H1 (cell line): ENCODE measurements around the gene RAB36. TPM values are rescaled to one million over a fixed set of nuclear protein-coding genes. Genes with fewer than 3 reads are reported as not detected.
"Not testable (repeated sequence)": the region's sequence is repeated elsewhere in the genome, so short reads cannot be mapped to it uniquely, and the experiment has no call there.

Experiments used
- CTCF ChIA-PET: fragments of 300-600 bp; sonication (Branson Sonifier 250); formaldehyde crosslinking; loops from one replicate; lab custom pipeline; 2021; ENCODE audit not compliant: partially characterized antibody; lab: Charles Lee
- POLR2A ChIA-PET: fragments of 300-600 bp; sonication (Branson Sonifier 250); formaldehyde crosslinking; loops from one replicate; lab custom pipeline; 2021; ENCODE audit warnings: inconsistent platforms; ENCODE audit not compliant: partially characterized antibody; lab: Charles Lee
- DNase-seq, 2 experiments: peaks; one replicate each; pipeline versions ENCODE4 v3.0.0 to v3.0.0-alpha.2; 2010 to 2022; ENCODE audit warnings: low spot score in 2 of 2, low read depth in 1 of 2, mixed read lengths in 1 of 2
- FAIRE-seq: peaks from 2 replicates; lab custom pipeline; 2011; peaks lifted over from hg19 to GRCh38; lab: Jason Lieb, UNC
- H2AFZ ChIP-seq: 2 replicates; pipeline ENCODE4 v1.8.1; 2012; ENCODE audit warnings: low read length, inconsistent platforms
- H2AK5ac ChIP-seq: 2 replicates; pipeline ENCODE4 v1.6.1; 2013; ENCODE audit warnings: low read depth, low read length
- H2BK120ac ChIP-seq: replicated peaks from 2 replicates; pipeline ENCODE3; 2013; ENCODE audit warnings: low read depth, low read length, inconsistent platforms
- H2BK12ac ChIP-seq: 2 replicates; pipeline ENCODE4 v1.6.1; 2013; ENCODE audit warnings: low read depth, low read length
- H2BK15ac ChIP-seq: 2 replicates; pipeline ENCODE4 v1.6.1; 2013; ENCODE audit warnings: low read length
- H2BK20ac ChIP-seq: 2 replicates; pipeline ENCODE4 v1.6.1; 2013; ENCODE audit warnings: low read length
- H2BK5ac ChIP-seq: 2 replicates; pipeline ENCODE4 v1.6.1; 2013; ENCODE audit warnings: low read depth, low read length
- H3K14ac ChIP-seq: 2 replicates; pipeline ENCODE4 v1.6.1; 2013; ENCODE audit warnings: inconsistent platforms; ENCODE audit not compliant: insufficient read length
- H3K18ac ChIP-seq: 2 replicates; pipeline ENCODE4 v1.6.1; 2013; ENCODE audit warnings: low read length; ENCODE audit errors: extremely low read depth
- H3K23ac ChIP-seq: 2 replicates; pipeline ENCODE4 v1.6.1; 2013; ENCODE audit warnings: inconsistent platforms; ENCODE audit not compliant: insufficient read length
- H3K23me2 ChIP-seq: 2 replicates; pipeline ENCODE4 v1.6.1; 2013; ENCODE audit warnings: low read depth, low read length
- H3K27ac ChIP-seq: 2 replicates; pipeline ENCODE4 v1.6.1; 2011; ENCODE audit warnings: low read depth, low read length, inconsistent platforms
- H3K27me3 ChIP-seq, 4 experiments: replicated peaks in 1 of 4; 1 replicate in 1 of 4; 2 replicates in 3 of 4; pipeline versions ENCODE4 v1.6.1 to v1.8.1; 2011 to 2013; ENCODE audit warnings: low read length in 3 of 4, mild to moderate bottlenecking in 3 of 4, inconsistent platforms in 2 of 4, mixed read lengths in 2 of 4, moderate library complexity in 1 of 4; ENCODE audit not compliant: control insufficient read depth in 3 of 4, insufficient read depth in 3 of 4; ENCODE audit errors: extremely low read depth in 1 of 4
- H3K36me3 ChIP-seq, 4 experiments: 2 replicates each; pipeline versions ENCODE4 v1.6.1 to v1.8.1; 2011 to 2013; ENCODE audit warnings: mild to moderate bottlenecking in 4 of 4, low read length in 3 of 4, moderate library complexity in 2 of 4, control low read depth in 1 of 4, inconsistent platforms in 1 of 4; ENCODE audit not compliant: insufficient read depth in 4 of 4, control insufficient read depth in 2 of 4
- H3K4ac ChIP-seq: replicated peaks from 2 replicates; pipeline ENCODE3; 2013; ENCODE audit warnings: low read length, low read depth, mixed read lengths, inconsistent platforms; ENCODE audit not compliant: insufficient read length
- H3K4me1 ChIP-seq, 4 experiments: replicated peaks in 1 of 4; 1 replicate in 1 of 4; 2 replicates in 3 of 4; pipeline versions ENCODE4 v1.6.1 to v1.8.1; 2011 to 2013; ENCODE audit warnings: low read length in 3 of 4, inconsistent platforms in 2 of 4, mixed read lengths in 1 of 4; ENCODE audit not compliant: insufficient read depth in 4 of 4, control insufficient read depth in 3 of 4
- H3K4me2 ChIP-seq, 2 experiments: 2 replicates each; pipeline versions ENCODE4 v1.6.1 to v1.8.1; 2011 to 2013; ENCODE audit warnings: low read depth in 2 of 2, low read length in 2 of 2, control low read depth in 1 of 2, inconsistent platforms in 1 of 2, mild to moderate bottlenecking in 1 of 2; ENCODE audit not compliant: insufficient read depth in 1 of 2
- H3K4me3 ChIP-seq, 4 experiments: fragments of 200-600, 300-600 bp in 1 of 4; sonication (generic), shearing (Covaris generic), sonication (Bioruptor Twin) in 1 of 4; 2 replicates each; pipeline versions ENCODE4 v1.5.1 to v1.8.1; 2011 to 2016; ENCODE audit warnings: low read length in 4 of 4, low read depth in 3 of 4, control low read depth in 2 of 4, inconsistent platforms in 2 of 4, mild to moderate bottlenecking in 2 of 4, mixed read lengths in 1 of 4, moderate library complexity in 1 of 4; ENCODE audit not compliant: insufficient read depth in 2 of 4; ENCODE audit errors: extremely low read depth in 1 of 4
- H3K56ac ChIP-seq: replicated peaks from 2 replicates; pipeline ENCODE3; 2013; ENCODE audit warnings: low read depth, mild to moderate bottlenecking, mixed read lengths, low read length, inconsistent platforms; ENCODE audit not compliant: insufficient read length
- H3K79me1 ChIP-seq: 2 replicates; pipeline ENCODE4 v1.6.1; 2013; ENCODE audit warnings: low read depth, low read length, control low read depth
- H3K79me2 ChIP-seq, 2 experiments: 2 replicates each; pipeline versions ENCODE4 v1.6.1 to v1.8.1; 2012 to 2013; ENCODE audit warnings: low read length in 2 of 2, mild to moderate bottlenecking in 2 of 2, inconsistent platforms in 1 of 2; ENCODE audit not compliant: insufficient read depth in 2 of 2, control insufficient read depth in 1 of 2
- H3K9ac ChIP-seq, 4 experiments: replicated peaks in 1 of 4; 1 replicate in 1 of 4; 2 replicates in 3 of 4; pipeline versions ENCODE4 v1.6.1 to v1.8.1; 2011 to 2013; ENCODE audit warnings: low read depth in 3 of 4, low read length in 3 of 4, control low read depth in 2 of 4, mild to moderate bottlenecking in 2 of 4, moderate library complexity in 2 of 4, inconsistent platforms in 1 of 4; ENCODE audit errors: extremely low read depth in 1 of 4
- H3K9me3 ChIP-seq, 2 experiments: 2 replicates each; pipeline versions ENCODE4 v1.6.1 to v1.8.1; 2012 to 2013; ENCODE audit warnings: mild to moderate bottlenecking in 2 of 2, moderate library complexity in 2 of 2, control low read depth in 1 of 2, inconsistent platforms in 1 of 2, low read depth in 1 of 2, low read length in 1 of 2, mixed read lengths in 1 of 2; ENCODE audit not compliant: insufficient read depth in 2 of 2
- H4K20me1 ChIP-seq, 2 experiments: replicated peaks in 1 of 2; 2 replicates each; pipeline versions ENCODE3 to v1.8.1; 2011 to 2013; ENCODE audit warnings: inconsistent platforms in 2 of 2, low read length in 2 of 2, mild to moderate bottlenecking in 1 of 2; ENCODE audit not compliant: insufficient read depth in 2 of 2, control insufficient read depth in 1 of 2
- H4K5ac ChIP-seq: 2 replicates; pipeline ENCODE4 v1.6.1; 2013; ENCODE audit warnings: low read length, low read depth, mixed read lengths, inconsistent platforms; ENCODE audit not compliant: insufficient read length
- H4K8ac ChIP-seq: 2 replicates; pipeline ENCODE4 v1.8.0; 2013; ENCODE audit warnings: mild to moderate bottlenecking, moderate library complexity, low read length, inconsistent platforms; ENCODE audit not compliant: insufficient read depth; ENCODE audit errors: extremely low read depth
- H4K91ac ChIP-seq: replicated peaks from 2 replicates; pipeline ENCODE3; 2013; ENCODE audit warnings: low read length, mixed read lengths, inconsistent platforms; ENCODE audit not compliant: insufficient read length
- CBX8 ChIP-seq: fragments of 300-800, 300-1000 bp; sonication (generic); IDR thresholded peaks from 2 replicates; pipeline ENCODE4 v1.7.1; 2016; ENCODE audit warnings: low read depth, low read length, borderline replicate concordance
- CHD2 ChIP-seq: IDR thresholded peaks from 2 replicates; pipeline ENCODE4 v1.6.1; 2012; ENCODE audit warnings: low read length, improper control_type of control experiment
- SUZ12 ChIP-seq: fragments of 200-600 bp; sonication (generic); IDR thresholded peaks from 2 replicates; pipeline ENCODE4 v1.6.1; 2012; ENCODE audit warnings: mild to moderate bottlenecking, inconsistent platforms, low read length, moderate library complexity, mixed read lengths
- WGBS, 2 experiments: shearing (Covaris generic) in 1 of 2; methylation state at CpG; one replicate each; pipeline versions ENCODE4 v1.1.6 to v1.1.7; 2013 to 2015; ENCODE audit warnings: low lambda C conversion rate in 2 of 2, mixed read lengths in 2 of 2, inconsistent platforms in 1 of 2, low coverage in 1 of 2, missing lambda C conversion rate in 1 of 2; ENCODE audit not compliant: insufficient replicate concordance in 2 of 2, insufficient coverage in 1 of 2, insufficient read length in 1 of 2; ENCODE audit errors: extremely low coverage in 1 of 2, missing lambda C conversion rate in 1 of 2; 5-methylcytosine and 5-hydroxymethylcytosine counted together
- polyA plus RNA-seq, 7 experiments: library from polyadenylated mRNA; depleted of rRNA in 3 of 7; stranded (reverse) in 5 of 7; unstranded in 2 of 7; fragments of >200 nt in 5 of 7; fragments of 200-250 nt in 2 of 7; gene quantifications; 1 replicate in 5 of 7; 2 replicates in 1 of 7; 4 replicates in 1 of 7; pipeline versions ENCODE4 v1.2.1 to v1.2.3, GENCODE V29; 2011 to 2013; ENCODE audit warnings: missing spikeins in 2 of 7, mixed read lengths in 2 of 7
- total RNA-seq: library from RNA; stranded (reverse); fragmentation: NEBNext Ultra II Directional; extraction: Animal tissue kit (Norgen Biotek cat#: 25700); gene quantifications from 2 replicates; pipeline ENCODE4 v1.2.1, GENCODE V29; 2021

The RAB36 gene
- total and polyA plus RNA-seq, 2 of the 8 experiments (the other 6 are each of a cell fraction or from before 2014, with no cell fraction given) = 1.0 to 1.5 TPM

DNA sequence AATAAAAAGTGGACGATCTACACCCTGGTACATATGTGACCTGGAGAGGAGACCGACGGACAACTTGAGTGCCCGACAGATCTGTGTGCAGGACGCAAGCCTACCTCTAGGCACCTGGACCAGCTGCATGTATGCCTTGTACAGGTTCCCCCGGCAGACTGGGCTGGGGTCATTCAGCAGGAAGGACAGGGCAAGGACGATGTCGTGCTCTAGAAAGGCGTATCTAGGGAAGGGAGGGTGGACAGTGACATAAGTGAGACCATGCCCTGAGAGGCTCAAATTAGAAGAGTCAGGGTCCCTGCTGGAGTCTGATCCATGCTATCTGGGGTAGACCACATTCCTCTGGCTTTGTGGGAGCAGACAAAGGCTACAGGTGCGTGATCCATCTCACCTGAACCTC, 11.4 kb upstream of the RAB36 start (continued):
- TF ChIP-seq SUZ12 (no peak), CBX8 (no peak), CHD2 (no peak)
- TF ChIP-seq, all 59 proteins: peak for 0

DNA sequence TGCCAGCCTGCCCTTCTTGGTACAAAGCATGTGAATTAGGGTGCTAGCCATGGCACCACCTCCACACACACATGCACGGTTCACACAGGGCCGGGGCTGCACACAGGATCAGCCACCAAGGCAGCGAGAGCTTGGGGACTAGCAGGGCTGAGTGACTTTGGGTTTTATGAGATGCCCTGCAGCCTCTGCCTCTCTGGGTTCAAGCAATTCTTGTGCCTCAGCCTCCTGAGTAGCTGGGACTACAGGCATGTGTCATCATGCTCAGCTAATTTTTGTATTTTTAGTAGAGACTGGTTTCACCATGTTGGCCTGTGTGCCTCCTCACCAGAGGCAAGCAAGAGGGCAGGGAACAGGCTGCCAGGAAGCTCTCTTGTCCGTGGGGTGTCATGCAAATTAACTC, 8.3 kb upstream of the RAB36 start:
- CTCF ChIA-PET = interaction anchor here (0.6 to 3.6 kb wide), 4 partner anchors 9 to 674 kb away, joined by 3 to 22 read pairs (median 4); no protein-coding TSS in a partner anchor
- WGBS, 2 experiments = 74% methylated on average over 3 of the region's 4 CpGs; no CpG with 5 or more reads in 1 of the 2 experiments

More for the DNA sequence above, 8.3 kb upstream of the RAB36 start:
- H3K23me2 ChIP-seq, H3K14ac ChIP-seq, H4K20me1 ChIP-seq, H3K9ac ChIP-seq, H2AK5ac ChIP-seq, H3K18ac ChIP-seq, H3K4ac ChIP-seq, H2BK120ac ChIP-seq, H3K79me2 ChIP-seq, H2BK15ac ChIP-seq, H2BK20ac ChIP-seq, H3K4me1 ChIP-seq, H3K56ac ChIP-seq, H3K27me3 ChIP-seq, H3K9me3 ChIP-seq, H3K4me2 ChIP-seq, H3K79me1 ChIP-seq, DNase-seq, FAIRE-seq, H3K23ac ChIP-seq, H2BK12ac ChIP-seq, H2AFZ ChIP-seq, H3K27ac ChIP-seq, H4K91ac ChIP-seq, H3K4me3 ChIP-seq, H2BK5ac ChIP-seq, H3K36me3 ChIP-seq, H4K5ac ChIP-seq, H4K8ac ChIP-seq, POLR2A ChIA-PET: not testable (repeated sequence)
